Fibroblast of lung (primary cell): Measurements from ENCODE around the gene ZNF664.

Experiments
- EZH2 ChIP-seq: IDR thresholded peaks from 2 replicates; pipeline ENCODE4 v1.5.1; 2012; ENCODE audit warnings: low read length, control low read depth, mild to moderate bottlenecking; ENCODE audit errors: missing control alignments
- TF ChIP-seq, protein P1 (sequence below), 2 donors: IDR thresholded peaks in 1 of 2; conservative IDR thresholded peaks in 1 of 2; 1 replicate in 1 of 2; 2 replicates in 1 of 2; pipeline ENCODE4 v1.5.1; 2011 to 2012; ENCODE audit warnings: low read length in 2 of 2, control low read depth in 1 of 2, inconsistent platforms in 1 of 2, low read depth in 1 of 2, mild to moderate bottlenecking in 1 of 2

DNA sequence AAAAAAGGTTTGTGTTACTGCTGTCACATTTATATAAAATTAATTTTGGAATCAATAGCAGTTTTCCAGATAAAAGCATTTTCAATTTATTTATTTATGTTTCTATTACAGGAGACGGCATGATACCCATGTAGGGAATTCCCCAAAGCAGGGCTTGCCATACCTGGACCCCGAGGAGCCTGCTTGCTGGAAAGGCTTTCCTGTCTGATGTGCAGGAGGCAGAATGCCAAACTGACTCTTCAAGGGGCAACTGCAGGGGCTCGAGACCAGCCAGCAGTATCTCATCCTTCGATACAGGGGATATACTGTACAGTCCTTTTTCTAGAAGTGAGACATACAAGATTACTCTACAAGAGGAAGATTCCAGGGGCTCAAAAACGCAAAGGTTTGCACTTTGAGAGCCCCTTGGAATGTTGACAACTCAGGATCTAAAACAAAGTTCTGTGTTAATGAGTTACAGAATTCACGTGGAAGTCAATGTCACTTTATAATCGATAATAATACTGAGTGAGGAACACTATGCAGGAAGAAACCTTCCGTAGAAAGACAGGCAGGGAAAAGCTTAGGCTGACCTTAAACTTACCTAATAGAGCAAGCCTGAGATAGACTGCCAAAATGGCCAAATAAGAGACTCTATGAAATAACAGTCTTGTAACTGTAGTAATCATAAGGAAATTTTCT, 38.6 kb downstream of the ZNF664 start:
- TF ChIP-seq, protein P1, sequence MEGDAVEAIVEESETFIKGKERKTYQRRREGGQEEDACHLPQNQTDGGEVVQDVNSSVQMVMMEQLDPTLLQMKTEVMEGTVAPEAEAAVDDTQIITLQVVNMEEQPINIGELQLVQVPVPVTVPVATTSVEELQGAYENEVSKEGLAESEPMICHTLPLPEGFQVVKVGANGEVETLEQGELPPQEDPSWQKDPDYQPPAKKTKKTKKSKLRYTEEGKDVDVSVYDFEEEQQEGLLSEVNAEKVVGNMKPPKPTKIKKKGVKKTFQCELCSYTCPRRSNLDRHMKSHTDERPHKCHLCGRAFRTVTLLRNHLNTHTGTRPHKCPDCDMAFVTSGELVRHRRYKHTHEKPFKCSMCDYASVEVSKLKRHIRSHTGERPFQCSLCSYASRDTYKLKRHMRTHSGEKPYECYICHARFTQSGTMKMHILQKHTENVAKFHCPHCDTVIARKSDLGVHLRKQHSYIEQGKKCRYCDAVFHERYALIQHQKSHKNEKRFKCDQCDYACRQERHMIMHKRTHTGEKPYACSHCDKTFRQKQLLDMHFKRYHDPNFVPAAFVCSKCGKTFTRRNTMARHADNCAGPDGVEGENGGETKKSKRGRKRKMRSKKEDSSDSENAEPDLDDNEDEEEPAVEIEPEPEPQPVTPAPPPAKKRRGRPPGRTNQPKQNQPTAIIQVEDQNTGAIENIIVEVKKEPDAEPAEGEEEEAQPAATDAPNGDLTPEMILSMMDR (conservative IDR thresholded peaks at IDR 0.05 in 1 of 2, IDR thresholded peaks at IDR 0.05 in 1 of 2; ENCODE audit: low read depth in 1 of 2, low read length in 2 of 2), result no peak
- no peak for TF ChIP-seq EZH2
